Measurements from ENCODE around the gene PCYT2.

DNA sequence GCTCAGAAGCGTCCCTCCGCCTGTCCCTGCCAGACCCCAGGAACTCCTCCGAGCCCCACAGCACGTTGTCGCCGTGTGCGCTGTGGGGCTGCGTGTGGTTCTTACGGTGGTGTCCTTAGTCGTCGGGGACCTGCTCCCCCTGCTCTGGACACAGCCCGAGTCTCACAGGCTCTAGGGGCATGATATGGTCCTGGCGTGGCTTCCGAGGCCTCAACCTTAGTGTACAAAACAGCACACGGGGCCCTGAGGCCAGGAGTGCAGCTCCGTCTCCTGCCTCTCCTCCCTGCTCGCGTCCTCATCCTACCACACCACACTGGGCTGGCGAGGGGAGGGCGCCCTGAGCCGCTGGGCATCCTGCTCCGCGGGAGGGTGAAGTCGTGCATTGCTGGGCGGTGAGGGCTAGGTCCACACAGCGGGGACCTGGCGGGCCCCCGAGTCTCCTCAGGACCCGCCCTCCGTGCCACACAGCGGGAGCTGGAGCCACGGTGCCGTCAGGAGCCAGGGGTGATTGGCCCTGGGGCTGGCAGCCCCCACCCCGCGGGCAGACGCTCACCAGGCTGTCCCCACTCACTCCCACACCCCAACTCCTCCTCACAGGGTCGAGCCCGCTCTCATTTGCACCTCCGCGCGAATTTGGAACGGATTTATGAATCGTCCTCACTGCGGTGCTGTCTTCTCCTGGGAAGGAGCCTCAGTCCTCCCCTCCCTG, 17.5 kb upstream of the PCYT2 start:
- TF ChIP-seq, protein P1, sequence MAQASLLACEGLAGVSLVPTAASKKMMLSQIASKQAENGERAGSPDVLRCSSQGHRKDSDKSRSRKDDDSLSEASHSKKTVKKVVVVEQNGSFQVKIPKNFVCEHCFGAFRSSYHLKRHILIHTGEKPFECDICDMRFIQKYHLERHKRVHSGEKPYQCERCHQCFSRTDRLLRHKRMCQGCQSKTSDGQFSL (CRISPR knock-in tag; IDR thresholded peaks at IDR 0.05) = no peak
- TF ChIP-seq, protein P1 (tag; IDR thresholded peaks at IDR 0.05) = no peak
- TF ChIP-seq EZH2 (IDR thresholded peaks at IDR 0.05; ENCODE audit: borderline replicate concordance, low read depth, low read length) = no peak
